DOHH2 (cell line): ENCODE results near the gene OXCT1.

Experiments used
- H3F3A ChIP-seq: fragments of 200-600 bp; sonication (generic), shearing (Covaris generic); 2 replicates; pipeline ENCODE4 v1.6.0; 2016; ENCODE audit warnings: antibody characterized with exemption, mild to moderate bottlenecking; ENCODE audit not compliant: control insufficient read depth, insufficient read depth
- H3K27ac ChIP-seq: fragments of 200-600 bp; sonication (generic); 2 replicates; pipeline ENCODE4 v1.5.1; 2014; ENCODE audit warnings: low read depth, mild to moderate bottlenecking, low read length, moderate library complexity
- H3K27me3 ChIP-seq: fragments of 200-600 bp; sonication (generic); 2 replicates; pipeline ENCODE4 v1.6.1; 2014; ENCODE audit warnings: mild to moderate bottlenecking, low read length, mixed read lengths; ENCODE audit not compliant: control insufficient read depth
- H3K36me3 ChIP-seq: fragments of 200-600 bp; sonication (generic); 2 replicates; pipeline ENCODE4 v1.6.1; 2014; ENCODE audit warnings: mild to moderate bottlenecking, low read length, moderate library complexity, mixed read lengths; ENCODE audit not compliant: control insufficient read depth
- H3K4me1 ChIP-seq: fragments of 200-600 bp; sonication (generic); 2 replicates; pipeline ENCODE4 v1.6.1; 2014; ENCODE audit warnings: mild to moderate bottlenecking, low read length, mixed read lengths; ENCODE audit not compliant: control insufficient read depth
- H3K4me2 ChIP-seq: fragments of 200-600 bp; sonication (generic); 2 replicates; pipeline ENCODE4 v1.6.0; 2014; ENCODE audit warnings: mild to moderate bottlenecking, low read length, moderate library complexity
- H3K4me3 ChIP-seq: fragments of 200-600 bp; sonication (generic); 2 replicates; pipeline ENCODE4 v1.5.1; 2014; ENCODE audit warnings: mild to moderate bottlenecking, low read length, mixed read lengths
- H3K79me2 ChIP-seq: fragments of 200-600 bp; sonication (generic); 2 replicates; pipeline ENCODE4 v1.6.1; 2014; ENCODE audit warnings: mild to moderate bottlenecking, low read length, mixed read lengths; ENCODE audit not compliant: control insufficient read depth
- H3K9me2 ChIP-seq: fragments of 200-600 bp; sonication (generic); replicated peaks from 2 replicates; pipeline ENCODE4 v1.6.1; 2014; ENCODE audit warnings: mild to moderate bottlenecking, low read length, mixed read lengths; ENCODE audit not compliant: control insufficient read depth
- H3K9me3 ChIP-seq: fragments of 200-600 bp; sonication (generic); 2 replicates; pipeline ENCODE4 v1.6.1; 2014; ENCODE audit warnings: antibody characterized with exemption, low read length, mixed read lengths; ENCODE audit not compliant: control insufficient read depth, insufficient read depth
- H4K20me1 ChIP-seq: fragments of 200-600 bp; sonication (generic); 2 replicates; pipeline ENCODE4 v1.6.0; 2014; ENCODE audit warnings: low read depth, mild to moderate bottlenecking, antibody characterized with exemption, low read length, moderate library complexity; ENCODE audit not compliant: control insufficient read depth, insufficient read depth
- EZH2phosphoT487 ChIP-seq: fragments of 200-600 bp; sonication (generic); IDR thresholded peaks from 2 replicates; pipeline ENCODE4 v1.6.1; 2017; ENCODE audit warnings: borderline replicate concordance, mild to moderate bottlenecking, antibody characterized with exemption, low read length, moderate library complexity, mixed read lengths
- TF ChIP-seq, protein P1 (sequence below): fragments of 200-600 bp; sonication (generic); IDR thresholded peaks from one replicate; pipeline ENCODE4 v1.5.1; 2014; ENCODE audit warnings: antibody characterized with exemption, mild to moderate bottlenecking, low read depth, low read length; ENCODE audit not compliant: poor library complexity, severe bottlenecking

The OXCT1 gene

GRCh38 chr5:41843456-41844370, 26.5 kb downstream of the OXCT1 start:
- Histone ChIP-seq H3K9me2 (no peaks in the 10 kb centered on the region), H4K20me1 (no peaks in the 10 kb centered on the region), H3K9me3 (no peaks in the 10 kb centered on the region), H3F3A (peaks cover 19% of the 10 kb centered on the region), H3K27me3 (no peaks in the 10 kb centered on the region), H3K79me2 (no peaks in the 10 kb centered on the region), H3K36me3 (peaks cover 56% of the 10 kb centered on the region), H3K4me2 (peak overlapping the region; percentile 1; the same call in 1 of the 2 replicates), H3K4me3 (no peak overlapping the region), H3K27ac (no peak overlapping the region), H3K4me1 (peaks cover 15% of the 10 kb centered on the region)
- TF ChIP-seq, protein P1, sequence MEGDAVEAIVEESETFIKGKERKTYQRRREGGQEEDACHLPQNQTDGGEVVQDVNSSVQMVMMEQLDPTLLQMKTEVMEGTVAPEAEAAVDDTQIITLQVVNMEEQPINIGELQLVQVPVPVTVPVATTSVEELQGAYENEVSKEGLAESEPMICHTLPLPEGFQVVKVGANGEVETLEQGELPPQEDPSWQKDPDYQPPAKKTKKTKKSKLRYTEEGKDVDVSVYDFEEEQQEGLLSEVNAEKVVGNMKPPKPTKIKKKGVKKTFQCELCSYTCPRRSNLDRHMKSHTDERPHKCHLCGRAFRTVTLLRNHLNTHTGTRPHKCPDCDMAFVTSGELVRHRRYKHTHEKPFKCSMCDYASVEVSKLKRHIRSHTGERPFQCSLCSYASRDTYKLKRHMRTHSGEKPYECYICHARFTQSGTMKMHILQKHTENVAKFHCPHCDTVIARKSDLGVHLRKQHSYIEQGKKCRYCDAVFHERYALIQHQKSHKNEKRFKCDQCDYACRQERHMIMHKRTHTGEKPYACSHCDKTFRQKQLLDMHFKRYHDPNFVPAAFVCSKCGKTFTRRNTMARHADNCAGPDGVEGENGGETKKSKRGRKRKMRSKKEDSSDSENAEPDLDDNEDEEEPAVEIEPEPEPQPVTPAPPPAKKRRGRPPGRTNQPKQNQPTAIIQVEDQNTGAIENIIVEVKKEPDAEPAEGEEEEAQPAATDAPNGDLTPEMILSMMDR = peak; percentile 78
- no peak for TF ChIP-seq EZH2phosphoT487

DNA sequence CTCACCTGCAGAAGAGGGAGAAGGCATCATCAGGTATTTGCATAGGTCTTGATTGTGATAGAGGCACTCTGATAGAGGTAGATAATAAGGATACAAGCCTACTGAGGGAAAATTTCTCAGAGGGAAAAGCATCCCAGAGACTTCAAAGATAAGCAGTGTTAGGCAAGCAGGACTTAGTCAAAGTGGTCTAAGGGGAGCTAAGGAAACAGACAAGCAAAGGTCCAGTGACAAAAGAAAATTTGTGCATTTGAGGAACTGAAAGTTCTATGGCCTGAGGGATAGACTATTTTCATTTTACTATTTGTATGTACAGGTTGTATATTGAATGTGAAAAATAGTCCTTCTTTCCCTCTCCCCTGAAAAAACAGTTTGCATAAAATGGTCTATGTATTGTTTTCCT, 27.4 kb downstream of the OXCT1 start:
- Histone ChIP-seq H3F3A (peaks cover 19% of the 10 kb centered on the region), H3K79me2 (no peaks in the 10 kb centered on the region), H3K36me3 (peaks cover 66% of the 10 kb centered on the region), H3K27me3 (no peaks in the 10 kb centered on the region), H3K4me2 (peak overlapping the region; percentile 1; the same call in 1 of the 2 replicates), H3K4me3 (no peak overlapping the region), H3K4me1 (peaks cover 15% of the 10 kb centered on the region), H3K27ac (no peak overlapping the region), H4K20me1 (no peaks in the 10 kb centered on the region), H3K9me2 (no peaks in the 10 kb centered on the region), H3K9me3 (no peaks in the 10 kb centered on the region)
- TF ChIP-seq, protein P1 = no peak
- TF ChIP-seq EZH2phosphoT487 = no peak

GRCh38 chr5:41841325-41841724, 28.9 kb downstream of the OXCT1 start:
- Histone ChIP-seq H3K9me2 (no peaks in the 10 kb centered on the region), H3K36me3 (peaks cover 74% of the 10 kb centered on the region), H3K27ac (no peak overlapping the region), H3K79me2 (no peaks in the 10 kb centered on the region), H3F3A (peaks cover 19% of the 10 kb centered on the region), H3K4me3 (no peak overlapping the region), H4K20me1 (no peaks in the 10 kb centered on the region), H3K4me2 (no peak overlapping the region), H3K27me3 (no peaks in the 10 kb centered on the region), H3K9me3 (no peaks in the 10 kb centered on the region), H3K4me1 (peaks cover 15% of the 10 kb centered on the region)
- TF ChIP-seq EZH2phosphoT487 = no peak
- TF ChIP-seq, protein P1 = no peak
